Fibroblast of lung (primary cell): Measurements from ENCODE around the gene SDCBP2. TPM values are rescaled to one million over a fixed set of nuclear protein-coding genes. Genes with fewer than 3 reads are reported as not detected.

Source experiments
- DNase-seq, 2 donors: peaks; one replicate each; pipeline versions ENCODE4 v3.0.0 to v3.0.0-alpha.2; 2010; ENCODE audit warnings: low read depth in 2 of 2
- H2AFZ ChIP-seq: 2 replicates; pipeline ENCODE4 v1.5.1; 2012; ENCODE audit warnings: low read length, control low read depth, inconsistent platforms
- H3K27ac ChIP-seq: 2 replicates; pipeline ENCODE4 v1.5.1; 2011; ENCODE audit warnings: low read length, control low read depth; ENCODE audit not compliant: insufficient read depth
- H3K27me3 ChIP-seq: 2 replicates; pipeline ENCODE4 v1.5.1; 2011; ENCODE audit warnings: mild to moderate bottlenecking, low read length; ENCODE audit not compliant: control insufficient read depth, insufficient read depth
- H3K36me3 ChIP-seq: 2 replicates; pipeline ENCODE4 v1.5.1; 2011; ENCODE audit warnings: low read length; ENCODE audit not compliant: control insufficient read depth, insufficient read depth
- H3K4me1 ChIP-seq: 2 replicates; pipeline ENCODE4 v1.5.1; 2011; ENCODE audit warnings: low read length; ENCODE audit not compliant: control insufficient read depth, insufficient read depth; ENCODE audit errors: extremely low read depth
- H3K4me2 ChIP-seq: 2 replicates; pipeline ENCODE4 v1.5.1; 2011; ENCODE audit warnings: low read length, control low read depth; ENCODE audit not compliant: insufficient read depth; ENCODE audit errors: extremely low read depth
- H3K4me3 ChIP-seq, 4 experiments: fragments of 200-600 bp in 1 of 4; sonication (generic) in 1 of 4; replicated peaks in 1 of 4; 2 replicates each; pipeline ENCODE4 v1.5.1; 2011 to 2016; ENCODE audit warnings: low read length in 4 of 4, low read depth in 3 of 4, mild to moderate bottlenecking in 3 of 4, control low read depth in 2 of 4, inconsistent platforms in 1 of 4, mixed read lengths in 1 of 4; ENCODE audit not compliant: insufficient read depth in 1 of 4; ENCODE audit errors: control extremely low read depth in 1 of 4
- H3K79me2 ChIP-seq: 2 replicates; pipeline ENCODE4 v1.5.1; 2012; ENCODE audit warnings: mild to moderate bottlenecking, low read length, inconsistent platforms; ENCODE audit not compliant: control insufficient read depth, insufficient read depth
- H3K9ac ChIP-seq: 2 replicates; pipeline ENCODE4 v1.5.1; 2011; ENCODE audit warnings: mild to moderate bottlenecking, low read length, control low read depth; ENCODE audit not compliant: insufficient read depth
- H3K9me3 ChIP-seq: 2 replicates; pipeline ENCODE4 v1.5.1; 2012; ENCODE audit warnings: low read depth, low read length; ENCODE audit not compliant: control insufficient read depth, insufficient read depth
- H4K20me1 ChIP-seq: 2 replicates; pipeline ENCODE4 v1.5.1; 2011; ENCODE audit warnings: low read length; ENCODE audit not compliant: control insufficient read depth, insufficient read depth; ENCODE audit errors: extremely low read depth
- EZH2 ChIP-seq: IDR thresholded peaks from 2 replicates; pipeline ENCODE4 v1.5.1; 2012; ENCODE audit warnings: low read length, control low read depth, mild to moderate bottlenecking; ENCODE audit errors: missing control alignments
- polyA plus RNA-seq, 2 donors: library from polyadenylated mRNA; depleted of rRNA in 1 of 2; stranded (reverse) in 1 of 2; unstranded in 1 of 2; fragments of >200 nt; gene quantifications; 2 replicates each; pipeline ENCODE4 v1.2.1, GENCODE V29; 2011 to 2012; ENCODE audit warnings: missing spikeins in 1 of 2
- total RNA-seq: library from RNA; depleted of rRNA; stranded (reverse); fragments of >200 nt; gene quantifications from 2 replicates; pipeline ENCODE4 v1.2.1, GENCODE V29; 2014
- TF ChIP-seq, protein P1 (sequence below), 2 donors: IDR thresholded peaks in 1 of 2; conservative IDR thresholded peaks in 1 of 2; 1 replicate in 1 of 2; 2 replicates in 1 of 2; pipeline ENCODE4 v1.5.1; 2011 to 2012; ENCODE audit warnings: low read length in 2 of 2, control low read depth in 1 of 2, inconsistent platforms in 1 of 2, low read depth in 1 of 2, mild to moderate bottlenecking in 1 of 2

The SDCBP2 gene
- total and polyA plus RNA-seq, 2 donors (not counting 1 experiment from before 2014, with no cell fraction given) = 0.78 to 2.1 TPM

DNA sequence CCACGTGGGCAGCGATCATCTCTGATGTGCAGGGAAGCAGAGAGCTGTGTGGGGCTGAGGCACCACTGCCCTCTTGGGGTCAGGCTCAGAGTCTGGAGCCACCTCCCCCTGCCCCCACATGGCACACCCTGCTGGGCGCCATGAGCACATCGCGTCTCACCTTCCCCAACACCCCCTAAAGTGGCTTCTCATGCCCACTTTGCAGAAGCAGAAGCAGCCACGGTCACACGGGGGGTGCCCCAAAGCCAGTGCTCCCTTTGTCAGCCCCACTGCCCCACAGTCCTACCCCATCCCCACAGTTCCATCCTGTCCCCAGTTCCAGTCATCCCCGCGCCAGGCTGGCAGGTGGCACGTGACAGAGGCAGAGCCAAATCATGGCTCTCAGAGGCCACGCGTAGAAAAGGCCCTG lies 19.5 kb downstream of the SDCBP2 start:
- Histone ChIP-seq H2AFZ (no peak overlapping the region), H3K27ac (no peak overlapping the region), H3K4me1 (no peaks in the 10 kb centered on the region), H4K20me1 (no peaks in the 10 kb centered on the region), H3K9me3 (no peaks in the 10 kb centered on the region), H3K36me3 (peaks cover 7% of the 10 kb centered on the region), H3K27me3 (no peaks in the 10 kb centered on the region), H3K4me2 (no peak overlapping the region), H3K79me2 (no peaks in the 10 kb centered on the region), H3K4me3 (no peak overlapping the region), H3K9ac (peak overlapping the region; percentile 2)
- no peak for DNase-seq
- TF ChIP-seq EZH2 = no peak
- TF ChIP-seq, protein P1, sequence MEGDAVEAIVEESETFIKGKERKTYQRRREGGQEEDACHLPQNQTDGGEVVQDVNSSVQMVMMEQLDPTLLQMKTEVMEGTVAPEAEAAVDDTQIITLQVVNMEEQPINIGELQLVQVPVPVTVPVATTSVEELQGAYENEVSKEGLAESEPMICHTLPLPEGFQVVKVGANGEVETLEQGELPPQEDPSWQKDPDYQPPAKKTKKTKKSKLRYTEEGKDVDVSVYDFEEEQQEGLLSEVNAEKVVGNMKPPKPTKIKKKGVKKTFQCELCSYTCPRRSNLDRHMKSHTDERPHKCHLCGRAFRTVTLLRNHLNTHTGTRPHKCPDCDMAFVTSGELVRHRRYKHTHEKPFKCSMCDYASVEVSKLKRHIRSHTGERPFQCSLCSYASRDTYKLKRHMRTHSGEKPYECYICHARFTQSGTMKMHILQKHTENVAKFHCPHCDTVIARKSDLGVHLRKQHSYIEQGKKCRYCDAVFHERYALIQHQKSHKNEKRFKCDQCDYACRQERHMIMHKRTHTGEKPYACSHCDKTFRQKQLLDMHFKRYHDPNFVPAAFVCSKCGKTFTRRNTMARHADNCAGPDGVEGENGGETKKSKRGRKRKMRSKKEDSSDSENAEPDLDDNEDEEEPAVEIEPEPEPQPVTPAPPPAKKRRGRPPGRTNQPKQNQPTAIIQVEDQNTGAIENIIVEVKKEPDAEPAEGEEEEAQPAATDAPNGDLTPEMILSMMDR (conservative IDR thresholded peaks at IDR 0.05 in 1 of 2, IDR thresholded peaks at IDR 0.05 in 1 of 2; ENCODE audit: low read depth in 1 of 2, low read length in 2 of 2) = no peak

DNA sequence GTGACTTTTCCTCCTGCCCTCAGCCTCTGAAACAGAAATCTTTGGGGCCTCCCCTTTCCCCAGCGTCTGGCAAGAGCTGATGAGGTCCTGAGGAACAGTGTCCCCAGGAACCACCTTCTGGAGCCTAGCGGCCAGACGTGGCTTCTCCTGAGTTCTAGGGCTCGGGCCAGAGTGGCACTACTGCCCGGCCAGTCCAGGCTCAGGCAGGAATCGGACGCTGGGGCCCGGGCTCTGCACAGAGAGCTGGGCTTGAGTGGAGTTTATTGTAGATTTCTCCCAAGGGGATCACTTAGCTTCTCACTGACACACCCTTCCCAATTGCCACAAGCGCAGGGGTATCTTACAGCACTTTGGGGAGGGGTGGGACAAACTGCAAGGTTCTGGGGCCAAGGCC lies 20.2 kb downstream of the SDCBP2 start:
- Histone ChIP-seq H3K27me3 (no peaks in the 10 kb centered on the region), H3K9me3 (no peaks in the 10 kb centered on the region), H3K27ac (no peak overlapping the region), H3K4me2 (no peak overlapping the region), H2AFZ (no peak overlapping the region), H4K20me1 (no peaks in the 10 kb centered on the region), H3K36me3 (peaks cover 7% of the 10 kb centered on the region), H3K4me1 (no peaks in the 10 kb centered on the region), H3K4me3 (no peak overlapping the region), H3K9ac (no peak overlapping the region), H3K79me2 (no peaks in the 10 kb centered on the region)
- no peak for DNase-seq
- no peak for TF ChIP-seq EZH2
- TF ChIP-seq, protein P1 (conservative IDR thresholded peaks at IDR 0.05 in 1 of 2, IDR thresholded peaks at IDR 0.05 in 1 of 2; ENCODE audit: low read depth in 1 of 2, low read length in 2 of 2) = no peak

DNA sequence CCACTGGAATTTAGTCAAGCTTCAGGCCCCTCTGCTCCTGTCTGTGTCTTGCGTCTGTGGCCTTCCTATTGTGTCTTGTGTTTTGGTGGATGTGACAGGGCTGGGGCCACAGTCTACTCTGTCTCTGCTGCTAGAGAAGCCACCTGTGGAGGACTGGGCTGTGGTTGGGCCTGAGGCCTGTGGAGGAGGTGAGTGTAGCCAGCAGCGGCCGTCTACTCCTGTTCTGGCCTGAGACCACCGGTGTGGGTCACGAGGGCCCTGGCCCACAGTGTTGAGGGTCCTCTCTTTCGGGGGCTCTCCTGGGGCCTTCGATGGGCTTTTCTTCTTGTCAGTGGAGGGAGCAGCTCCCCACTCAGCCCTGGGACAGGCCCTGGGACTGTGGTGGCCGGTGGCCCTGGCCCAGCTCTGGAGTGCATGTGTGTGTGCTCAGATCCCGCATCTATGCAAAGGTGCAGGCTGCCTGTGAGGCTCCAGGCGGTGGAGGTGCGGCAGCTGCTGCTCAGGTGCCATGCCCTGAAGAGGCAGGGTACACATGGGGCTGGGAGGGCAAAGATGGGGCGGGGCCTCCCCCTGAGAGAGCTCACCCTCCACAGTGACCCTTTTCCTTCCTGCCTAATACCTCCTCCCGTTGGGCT lies 20.8 kb downstream of the SDCBP2 start:
- Histone ChIP-seq H3K4me1 (no peaks in the 10 kb centered on the region), H3K79me2 (no peaks in the 10 kb centered on the region), H3K27ac (no peak overlapping the region), H3K4me2 (no peak overlapping the region), H3K27me3 (no peaks in the 10 kb centered on the region), H3K9me3 (no peaks in the 10 kb centered on the region), H3K4me3 (no peak overlapping the region), H3K9ac (no peak overlapping the region), H4K20me1 (no peaks in the 10 kb centered on the region), H2AFZ (no peak overlapping the region), H3K36me3 (peaks cover 7% of the 10 kb centered on the region)
- TF ChIP-seq EZH2 = no peak
- TF ChIP-seq, protein P1 (conservative IDR thresholded peaks at IDR 0.05 in 1 of 2, IDR thresholded peaks at IDR 0.05 in 1 of 2; ENCODE audit: low read depth in 1 of 2, low read length in 2 of 2) = no peak
- DNase-seq = no peak
